Activated CD4-positive, alpha-beta T cell treated with anti-CD3 and anti-CD28 coated beads, Interleukin-2, amount 50 U/mL, for 4 hours (primary cell): ENCODE measurements around the gene TCF7L2.

ENCODE experiments used
- DNase-seq, 2 experiments: peaks; one replicate each; pipeline ENCODE4 v3.0.0-alpha.2; 2020

The TCF7L2 gene

GRCh38 chr10:113068178-113068890 lies 118.3 kb downstream of the TCF7L2 start:
- no peak for DNase-seq

- no peak for DNase-seq
Measured at GRCh38 chr10:113069595-113069994, 119.5 kb downstream of the TCF7L2 start.

DNA sequence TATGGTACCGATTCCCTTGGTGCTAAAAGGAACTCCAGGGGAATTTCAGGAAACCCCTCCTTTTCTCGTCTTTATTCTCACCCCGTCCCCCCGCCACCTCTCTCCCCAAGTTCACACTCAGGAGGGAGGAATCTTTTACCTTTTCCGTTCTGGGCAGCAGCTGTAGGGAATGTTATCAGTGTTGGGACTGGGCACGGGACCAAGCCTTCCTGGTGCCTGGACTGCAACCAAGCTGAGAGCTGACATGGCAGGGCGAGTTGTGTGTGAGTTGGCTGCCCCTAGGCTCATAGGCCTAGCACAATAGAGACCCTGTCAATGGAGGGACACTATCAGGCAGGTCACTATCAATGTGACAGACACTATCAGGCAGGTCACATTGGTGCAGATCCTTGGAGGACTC lies 121.4 kb downstream of the TCF7L2 start:
- DNase-seq, result no peak

DNA sequence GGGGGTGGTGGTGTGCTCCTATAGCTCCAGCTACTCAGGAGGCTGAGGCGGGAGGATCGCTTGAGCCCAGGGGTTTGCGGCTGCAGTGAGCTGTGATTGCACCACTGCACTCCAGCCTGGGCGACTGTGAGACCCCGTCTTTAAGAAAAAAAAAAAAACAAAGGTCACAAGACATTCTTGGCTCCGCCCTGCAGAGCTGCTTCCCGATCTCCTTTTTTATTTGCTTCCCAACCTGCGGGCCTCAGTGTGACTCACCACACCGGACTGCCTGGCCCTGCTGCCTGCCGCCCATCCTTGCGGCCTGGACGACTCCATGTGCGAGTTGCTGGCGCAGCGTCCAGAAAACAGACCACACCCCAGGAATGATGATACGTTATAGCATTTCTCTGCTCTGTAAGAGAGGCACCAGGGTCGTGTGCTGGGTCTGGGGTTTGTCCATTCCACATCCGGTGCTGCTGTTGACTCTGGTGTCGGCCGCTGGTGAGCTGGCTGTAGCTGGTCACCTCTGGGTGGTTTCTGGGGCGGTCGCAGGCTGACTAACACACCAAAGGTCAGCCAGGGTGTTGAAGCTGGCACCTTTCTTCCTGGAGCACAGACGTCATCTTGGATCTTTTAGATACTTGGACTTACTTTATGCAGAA lies 123.6 kb downstream of the TCF7L2 start:
- no peak for DNase-seq

GRCh38 chr10:113076949-113077348 lies 126.9 kb downstream of the TCF7L2 start:
- DNase-seq, result no peak

DNA sequence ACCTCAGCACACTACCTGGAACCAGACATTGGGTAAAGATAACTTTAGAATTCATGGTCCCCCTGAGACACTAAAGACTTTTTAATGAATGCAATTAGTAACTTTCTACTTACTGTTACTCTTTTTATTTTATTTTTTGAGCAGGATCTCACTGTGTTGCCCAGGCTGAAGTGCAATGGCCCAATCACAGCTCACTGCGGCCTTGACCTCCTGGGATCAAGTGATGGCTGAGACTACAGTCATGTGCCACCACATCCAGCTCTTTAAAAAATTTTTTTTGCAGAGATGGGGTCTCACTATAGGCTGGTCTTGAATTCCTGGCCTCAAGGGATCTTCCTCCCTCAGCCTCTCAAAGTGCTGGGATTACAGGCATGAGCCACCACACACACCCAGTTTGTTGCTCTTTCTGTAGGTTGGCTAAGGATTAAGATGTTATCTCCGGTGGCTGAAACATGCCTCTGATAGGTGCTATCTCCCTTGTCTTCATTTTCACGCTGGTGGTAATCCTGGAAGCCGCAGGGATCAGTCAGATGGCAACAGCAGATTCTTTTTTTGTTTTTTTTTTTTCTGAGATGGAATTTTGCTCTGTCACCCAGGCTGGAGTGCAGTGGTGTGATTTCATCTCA lies 128.3 kb downstream of the TCF7L2 start:
- DNase-seq, result no peak

GRCh38 chr10:113080061-113080924 lies 130.2 kb downstream of the TCF7L2 start:
- DNase-seq, result no peak

DNA sequence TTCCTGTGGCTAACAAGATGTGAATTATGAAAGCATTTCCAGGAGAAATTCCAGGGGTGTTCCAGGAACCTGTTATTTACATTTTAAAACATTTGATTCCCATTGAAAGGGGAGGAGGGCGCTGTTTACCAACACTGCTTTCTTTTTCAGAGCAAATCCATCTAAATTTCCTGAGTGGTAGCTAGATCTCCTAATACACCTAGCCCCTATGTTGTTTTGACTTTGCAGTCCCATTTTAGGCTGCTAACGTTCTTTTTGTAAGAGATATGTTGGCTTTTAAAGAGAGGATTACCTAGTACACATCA lies 130.8 kb downstream of the TCF7L2 start:
- no peak for DNase-seq

DNA sequence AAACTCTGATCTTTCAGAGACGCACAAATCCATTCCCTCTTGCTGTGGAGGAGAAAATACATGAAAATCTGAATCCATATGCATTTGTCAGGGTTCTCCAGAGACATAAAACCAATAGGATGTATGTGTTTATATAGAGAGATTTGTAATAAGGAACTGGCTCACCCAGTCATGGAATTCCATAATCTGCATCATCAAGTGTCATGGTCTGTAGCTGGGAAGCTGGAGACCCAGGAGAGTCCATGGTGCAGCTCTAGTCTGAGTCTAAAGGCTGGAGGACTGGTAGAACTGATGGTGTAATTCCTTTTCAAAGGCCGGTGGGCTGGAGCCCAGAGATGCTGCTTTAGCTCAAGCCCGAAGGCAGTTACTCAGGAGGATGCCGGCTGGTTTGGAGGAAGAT lies 134.0 kb downstream of the TCF7L2 start:
- DNase-seq, result no peak

GRCh38 chr10:113085776-113086175 lies 135.7 kb downstream of the TCF7L2 start:
- DNase-seq, result no peak

GRCh38 chr10:113086282-113086681 lies 136.2 kb downstream of the TCF7L2 start:
- no peak for DNase-seq

- no peak for DNase-seq
Measured at GRCh38 chr10:113087165-113088029, 137.3 kb downstream of the TCF7L2 start.

- DNase-seq, result no peak
Measured at GRCh38 chr10:113088194-113088593, 138.1 kb downstream of the TCF7L2 start.

GRCh38 chr10:113089551-113089950 lies 139.5 kb downstream of the TCF7L2 start:
- DNase-seq, result no peak

- no peak for DNase-seq
Measured at GRCh38 chr10:113091920-113092319, 141.9 kb downstream of the TCF7L2 start.

DNA sequence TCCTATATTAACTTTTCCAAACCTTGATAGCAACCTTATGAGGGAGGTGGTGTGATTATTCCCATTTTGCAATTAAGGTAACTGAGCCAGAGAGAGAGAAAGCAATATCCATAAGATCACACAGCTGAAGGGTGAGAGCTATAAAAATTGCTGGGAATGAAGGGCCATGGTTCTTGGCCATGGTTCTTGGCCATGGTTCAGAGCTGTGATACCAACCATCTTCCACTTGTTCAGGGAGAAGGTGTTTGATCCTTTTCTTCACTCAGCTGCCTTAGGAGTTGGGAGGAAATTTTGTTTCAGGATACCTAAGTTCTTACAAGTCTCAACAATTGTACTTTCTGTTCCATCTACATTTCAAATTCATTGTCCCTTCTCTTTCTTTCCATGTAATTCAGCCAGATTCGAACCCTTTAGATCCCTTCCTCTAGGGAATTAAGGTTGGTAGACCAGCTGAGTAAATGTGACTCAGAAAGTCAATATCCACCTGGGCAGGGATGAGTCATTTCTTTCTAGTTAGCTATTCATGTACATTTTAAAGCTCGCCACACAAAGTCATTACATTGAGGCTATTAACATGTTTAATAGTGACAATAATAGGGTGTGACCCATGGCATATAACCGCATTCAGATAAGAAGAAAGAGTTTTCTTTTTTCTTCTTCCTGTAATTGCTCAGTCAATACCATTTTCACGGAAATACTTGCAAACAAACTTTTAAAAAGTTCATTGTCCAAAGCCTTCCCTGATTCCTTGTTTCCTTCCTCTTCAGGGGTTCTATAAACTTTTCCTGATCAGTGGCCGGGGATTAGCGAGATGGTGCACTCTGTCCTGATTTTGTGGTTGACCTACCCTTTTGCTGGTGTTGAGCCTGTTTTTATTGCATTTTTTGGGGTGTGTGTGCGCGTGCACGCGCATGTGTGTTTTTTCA lies 143.4 kb downstream of the TCF7L2 start:
- no peak for DNase-seq

DNA sequence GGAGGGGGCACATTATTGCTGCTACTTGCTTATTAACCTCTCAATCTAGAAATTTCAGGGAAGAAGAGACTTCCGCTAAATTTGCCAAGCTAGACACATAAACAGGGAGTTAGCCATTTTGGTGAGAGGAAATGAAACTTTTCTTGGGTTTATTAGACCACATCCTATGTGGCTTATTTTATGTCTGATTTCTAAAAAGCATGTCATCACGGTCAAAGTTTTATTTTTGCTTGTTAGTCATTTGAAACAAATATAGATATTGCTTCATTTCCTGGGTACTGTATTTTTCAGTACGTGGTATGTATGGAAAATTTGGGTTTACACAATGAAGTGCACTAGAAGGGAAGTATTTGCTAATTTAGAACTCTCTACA lies 144.1 kb downstream of the TCF7L2 start:
- no peak for DNase-seq

GRCh38 chr10:113095419-113096127 lies 145.5 kb downstream of the TCF7L2 start:
- no peak for DNase-seq

- DNase-seq, result no peak
Measured at GRCh38 chr10:113096128-113096996, 146.3 kb downstream of the TCF7L2 start.

- DNase-seq, result no peak
Measured at GRCh38 chr10:113097036-113097435, 147.0 kb downstream of the TCF7L2 start.
